AG04450 (cell line): ENCODE results near the gene ARHGDIG. TPM values are rescaled to one million over a fixed set of nuclear protein-coding genes. Genes with fewer than 3 reads are reported as not detected.

Experiments
- CTCF ChIA-PET: fragments of 300-600, 350-600 bp; formaldehyde crosslinking; extraction: SDS; loops from one replicate; lab custom pipeline; 2022; ENCODE audit warnings: antibody characterized with exemption, inconsistent platforms; lab: Charles Lee
- POLR2A ChIA-PET: fragments of 350-600 bp; formaldehyde crosslinking; extraction: SDS; loops from one replicate; lab custom pipeline; 2021; ENCODE audit warnings: antibody characterized with exemption, inconsistent platforms; lab: Yijun Ruan, JAX
- DNase-seq: peaks from one replicate; pipeline ENCODE4 v3.0.0-alpha.2; 2011; ENCODE audit warnings: low read depth, low spot score
- H3K27ac ChIP-seq: one replicate; pipeline ENCODE4 v1.5.1; 2012; ENCODE audit warnings: low read depth, low read length, control low read depth
- H3K27me3 ChIP-seq: one replicate; pipeline ENCODE4 v1.6.0; 2012; ENCODE audit warnings: low read length; ENCODE audit not compliant: control insufficient read depth, insufficient read depth
- H3K4me3 ChIP-seq: 2 replicates; pipeline ENCODE4 v1.5.1; 2011; ENCODE audit warnings: mild to moderate bottlenecking, low read depth, low read length, control low read depth
- H3K9me3 ChIP-seq: 2 replicates; pipeline ENCODE4 v1.5.1; 2012; ENCODE audit warnings: low read length; ENCODE audit not compliant: control insufficient read depth, insufficient read depth
- polyA plus RNA-seq: library from polyadenylated mRNA; depleted of rRNA; stranded (reverse); fragments of >200 nt; gene quantifications from 2 replicates; pipeline ENCODE4 v1.2.3, GENCODE V29; 2011
- TF ChIP-seq, protein P1 (sequence below): IDR thresholded peaks from 2 replicates; pipeline ENCODE4 v1.5.1; 2011; ENCODE audit warnings: low read depth, low read length, control low read depth, inconsistent platforms

The ARHGDIG gene
- polyA plus RNA-seq, 1 experiment, result not detected

DNA sequence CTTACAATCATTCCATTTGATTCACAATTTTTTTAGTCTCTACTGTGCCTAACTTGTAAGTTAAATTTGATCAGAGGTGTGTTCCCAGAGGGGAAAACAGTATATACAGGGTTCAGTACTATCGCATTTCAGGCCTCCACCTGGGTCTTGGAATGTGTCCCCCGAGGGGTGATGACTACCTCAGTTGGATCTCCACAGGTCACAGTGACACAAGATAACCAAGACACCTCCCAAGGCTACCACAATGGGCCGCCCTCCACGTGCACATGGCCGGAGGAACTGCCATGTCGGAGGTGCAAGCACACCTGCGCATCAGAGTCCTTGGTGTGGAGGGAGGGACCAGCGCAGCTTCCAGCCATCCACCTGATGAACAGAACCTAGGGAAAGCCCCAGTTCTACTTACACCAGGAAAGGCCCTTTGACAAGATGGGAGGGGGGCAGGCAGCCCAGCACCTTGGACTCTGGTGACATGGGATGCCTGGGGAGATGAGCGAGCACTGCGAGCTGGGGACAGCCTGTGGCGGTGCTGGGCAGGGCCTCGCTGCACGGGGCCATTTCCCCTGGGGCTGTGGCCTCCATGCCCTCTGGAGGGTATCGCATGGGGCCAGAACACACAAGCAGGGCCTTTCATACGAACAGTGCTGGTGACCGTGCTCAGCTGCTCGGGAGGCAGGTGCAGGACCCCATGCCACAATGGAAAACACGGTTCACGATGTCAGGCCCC lies 36.5 kb downstream of the ARHGDIG start:
- TF ChIP-seq, protein P1, sequence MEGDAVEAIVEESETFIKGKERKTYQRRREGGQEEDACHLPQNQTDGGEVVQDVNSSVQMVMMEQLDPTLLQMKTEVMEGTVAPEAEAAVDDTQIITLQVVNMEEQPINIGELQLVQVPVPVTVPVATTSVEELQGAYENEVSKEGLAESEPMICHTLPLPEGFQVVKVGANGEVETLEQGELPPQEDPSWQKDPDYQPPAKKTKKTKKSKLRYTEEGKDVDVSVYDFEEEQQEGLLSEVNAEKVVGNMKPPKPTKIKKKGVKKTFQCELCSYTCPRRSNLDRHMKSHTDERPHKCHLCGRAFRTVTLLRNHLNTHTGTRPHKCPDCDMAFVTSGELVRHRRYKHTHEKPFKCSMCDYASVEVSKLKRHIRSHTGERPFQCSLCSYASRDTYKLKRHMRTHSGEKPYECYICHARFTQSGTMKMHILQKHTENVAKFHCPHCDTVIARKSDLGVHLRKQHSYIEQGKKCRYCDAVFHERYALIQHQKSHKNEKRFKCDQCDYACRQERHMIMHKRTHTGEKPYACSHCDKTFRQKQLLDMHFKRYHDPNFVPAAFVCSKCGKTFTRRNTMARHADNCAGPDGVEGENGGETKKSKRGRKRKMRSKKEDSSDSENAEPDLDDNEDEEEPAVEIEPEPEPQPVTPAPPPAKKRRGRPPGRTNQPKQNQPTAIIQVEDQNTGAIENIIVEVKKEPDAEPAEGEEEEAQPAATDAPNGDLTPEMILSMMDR, result no peak
- POLR2A ChIA-PET, result no interaction called here
- H3K4me3 ChIP-seq, result no peak overlapping the region
- H3K27ac ChIP-seq, result no peak overlapping the region
- CTCF ChIA-PET, result interaction anchor here (0.6 kb wide), 1 partner anchor 16 kb away, joined by 3 read pairs; no protein-coding TSS in a partner anchor
- H3K27me3 ChIP-seq, result no peaks in the 10 kb centered on the region
- DNase-seq, result no peak
- H3K9me3 ChIP-seq, result no peaks in the 10 kb centered on the region

- Histone ChIP-seq H3K9me3 (no peaks in the 10 kb centered on the region), H3K27ac (no peak overlapping the region), H3K27me3 (no peaks in the 10 kb centered on the region), H3K4me3 (no peak overlapping the region)
- ChIA-PET POLR2A (no interaction called here), CTCF (no interaction called here)
- DNase-seq, result no peak
- TF ChIP-seq, protein P1, result no peak
Measured at GRCh38 chr16:317583-317982, 37.2 kb downstream of the ARHGDIG start.

- no peak for DNase-seq
- H3K9me3 ChIP-seq, result no peaks in the 10 kb centered on the region
- H3K27ac ChIP-seq, result no peak overlapping the region
- no peaks in the 10 kb centered on the region for H3K27me3 ChIP-seq
- no peak overlapping the region for H3K4me3 ChIP-seq
- ChIA-PET POLR2A (no interaction called here), CTCF (no interaction called here)
- TF ChIP-seq, protein P1, result no peak
Measured at GRCh38 chr16:318628-319027, 38.2 kb downstream of the ARHGDIG start.

DNA sequence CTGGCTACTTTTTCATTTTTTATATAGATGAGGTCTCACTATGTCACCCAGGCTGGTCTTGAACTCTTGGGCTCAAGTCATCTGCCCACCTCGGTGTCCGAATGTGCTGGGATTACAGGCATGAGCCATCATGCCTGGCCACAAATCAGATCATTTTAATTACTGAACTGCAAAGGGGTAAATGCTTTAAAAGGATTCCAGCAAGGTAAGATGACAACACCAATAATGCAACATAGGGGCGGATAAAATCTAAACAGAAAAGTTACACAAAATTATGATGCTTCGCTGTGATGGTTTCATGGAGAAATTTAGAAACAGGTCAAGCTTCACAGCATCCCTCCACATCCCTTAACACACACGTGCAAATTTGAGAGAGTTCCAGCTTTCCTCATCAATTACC lies 39.8 kb downstream of the ARHGDIG start:
- H3K4me3 ChIP-seq, result no peak overlapping the region
- ChIA-PET CTCF (interaction anchor here (0.9 kb wide), 1 partner anchor 33 kb away, joined by 3 read pairs; no protein-coding TSS in a partner anchor), POLR2A (no interaction called here)
- DNase-seq, result no peak
- TF ChIP-seq, protein P1, result no peak
- no peaks in the 10 kb centered on the region for H3K27me3 ChIP-seq
- H3K27ac ChIP-seq, result no peak overlapping the region
- H3K9me3 ChIP-seq, result no peaks in the 10 kb centered on the region; the same call in 1 of the 2 replicates

DNA sequence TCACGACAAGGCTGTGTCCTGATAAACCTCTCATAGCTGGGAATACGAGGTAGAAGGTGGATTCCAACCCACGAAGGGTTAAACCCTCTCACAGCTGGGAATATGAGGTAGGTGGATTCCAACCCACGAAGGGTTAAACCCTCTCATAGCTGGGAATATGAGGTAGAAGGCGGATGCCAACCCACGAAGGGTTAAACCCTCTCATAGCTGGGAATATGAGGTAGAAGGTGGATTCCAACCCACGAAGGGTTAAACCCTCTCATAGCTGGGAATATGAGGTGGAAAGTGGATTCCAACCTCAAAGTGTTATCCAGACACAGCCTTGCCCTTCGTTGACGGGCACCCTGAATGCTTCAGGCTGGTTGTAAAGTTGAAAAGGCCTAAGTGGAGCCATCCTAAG lies 41.1 kb downstream of the ARHGDIG start:
- no peak overlapping the region for H3K27ac ChIP-seq
- TF ChIP-seq, protein P1, result no peak
- CTCF ChIA-PET, result interaction anchor here (0.7 kb wide), 1 partner anchor 224 kb away, joined by 5 read pairs; no protein-coding TSS in a partner anchor
- POLR2A ChIA-PET, result no interaction called here
- H3K4me3 ChIP-seq, result no peak overlapping the region
- DNase-seq, result no peak
- H3K27me3 ChIP-seq, result no peaks in the 10 kb centered on the region
- no peaks in the 10 kb centered on the region; the same call in 1 of the 2 replicates for H3K9me3 ChIP-seq
